HepG2 (cell line): Measurements from ENCODE around the gene ZFAND3. TPM values are rescaled to one million over a fixed set of nuclear protein-coding genes. Genes with fewer than 3 reads are reported as not detected.

Experiments
- CREB1 ChIP-seq, 2 experiments: fragments of 450-650 bp in 1 of 2; IDR thresholded peaks; 2 replicates each; pipeline ENCODE4 v1.6.1; 2016 to 2017; ENCODE audit warnings: control low read depth in 1 of 2, mild to moderate bottlenecking in 1 of 2, missing compliant biosample characterization in 1 of 2, missing genetic modification characterization in 1 of 2
- ELF3 ChIP-seq: IDR thresholded peaks from 2 replicates; pipeline ENCODE4 v1.6.1; 2016; ENCODE audit warnings: missing genetic modification reagents, missing compliant biosample characterization
- ETV5 ChIP-seq: IDR thresholded peaks from 2 replicates; pipeline ENCODE4 v1.6.1; 2018; ENCODE audit warnings: missing biosample characterization, missing genetic modification reagents, inconsistent platforms, borderline replicate concordance
- FOXC1 ChIP-seq: sonication (generic); formaldehyde crosslinking; IDR thresholded peaks from 2 replicates; pipeline ENCODE4 v1.8.0; 2022; ENCODE audit warnings: mild to moderate bottlenecking, missing genetic modification reagents, borderline replicate concordance
- FOXO1 ChIP-seq: sonication (generic); formaldehyde crosslinking; IDR thresholded peaks from 2 replicates; pipeline ENCODE4 v1.4.0; 2020; ENCODE audit warnings: missing genetic modification reagents
- FOXP1 ChIP-seq, 2 experiments: fragments of 450-650 bp in 1 of 2; IDR thresholded peaks; 2 replicates each; pipeline ENCODE4 v1.6.1; 2017 to 2018; ENCODE audit warnings: antibody characterized with exemption in 1 of 2
- HMGA1 ChIP-seq: sonication (generic); formaldehyde crosslinking; conservative IDR thresholded peaks from 2 replicates; pipeline ENCODE4 v1.4.0; 2020; ENCODE audit warnings: missing genetic modification reagents
- JUND ChIP-seq: sonication (generic); formaldehyde crosslinking; IDR thresholded peaks from 2 replicates; pipeline ENCODE4 v1.8.0; 2022; ENCODE audit warnings: mild to moderate bottlenecking, missing genetic modification reagents
- LCORL ChIP-seq, 2 experiments: fragments of 450-650 bp in 1 of 2; sonication (generic) in 1 of 2; formaldehyde crosslinking in 1 of 2; IDR thresholded peaks; 2 replicates each; pipeline versions ENCODE4 v1.5.0 to v1.6.1; 2017 to 2020; ENCODE audit warnings: antibody characterized with exemption in 1 of 2, missing genetic modification reagents in 1 of 2
- MBD4 ChIP-seq: IDR thresholded peaks from 2 replicates; pipeline ENCODE4 v1.6.1; 2012; ENCODE audit warnings: low read length, inconsistent platforms, borderline replicate concordance
- MIER3 ChIP-seq: IDR thresholded peaks from 2 replicates; pipeline ENCODE4 v1.6.1; 2016; ENCODE audit warnings: missing compliant biosample characterization, borderline replicate concordance
- NFIB ChIP-seq: sonication (generic); formaldehyde crosslinking; IDR thresholded peaks from 2 replicates; pipeline ENCODE4 v1.9.0; 2021; ENCODE audit warnings: missing genetic modification reagents, mild to moderate bottlenecking, borderline replicate concordance
- NONO ChIP-seq, 2 experiments: fragments of 450-650 bp in 1 of 2; sonication (generic) in 1 of 2; formaldehyde crosslinking in 1 of 2; IDR thresholded peaks in 1 of 2; conservative IDR thresholded peaks in 1 of 2; 2 replicates each; pipeline versions ENCODE4 v1.6.1 to v1.8.0; 2017 to 2022; ENCODE audit warnings: mild to moderate bottlenecking in 1 of 2, missing genetic modification reagents in 1 of 2, moderate library complexity in 1 of 2
- POLR2AphosphoS2 ChIP-seq: IDR thresholded peaks from 2 replicates; pipeline ENCODE4 v1.6.1; 2011; ENCODE audit warnings: low read depth, low read length, improper control_type of control experiment
- PPARG ChIP-seq: conservative IDR thresholded peaks from 2 replicates; pipeline ENCODE4 v1.6.1; 2016; ENCODE audit warnings: missing biosample characterization, missing genetic modification reagents
- RFX5 ChIP-seq: IDR thresholded peaks from 2 replicates; pipeline ENCODE4 v1.6.1; 2011; ENCODE audit warnings: low read depth, low read length, improper control_type of control experiment
- SIN3B ChIP-seq: fragments of 150-350 bp; IDR thresholded peaks from 2 replicates; pipeline ENCODE4 v1.6.1; 2014; ENCODE audit warnings: low read length
- SOX6 ChIP-seq, 2 experiments: fragments of 450-650 bp in 1 of 2; sonication (generic) in 1 of 2; formaldehyde crosslinking in 1 of 2; IDR thresholded peaks; 2 replicates each; pipeline versions ENCODE4 v1.4.0 to v1.6.1; 2017 to 2020; ENCODE audit warnings: antibody characterized with exemption in 1 of 2, mild to moderate bottlenecking in 1 of 2, missing genetic modification reagents in 1 of 2
- SRF ChIP-seq: IDR thresholded peaks from 2 replicates; pipeline ENCODE4 v1.6.1; 2011; ENCODE audit warnings: mild to moderate bottlenecking, low read depth, low read length, moderate library complexity
- YEATS4 ChIP-seq: sonication (generic); formaldehyde crosslinking; IDR thresholded peaks from 2 replicates; pipeline ENCODE4 v1.4.0; 2020; ENCODE audit warnings: missing genetic modification reagents, borderline replicate concordance
- ZBTB42 ChIP-seq: sonication (generic); formaldehyde crosslinking; IDR thresholded peaks from 2 replicates; pipeline ENCODE4 v1.5.0; 2020; ENCODE audit warnings: mild to moderate bottlenecking, missing genetic modification reagents
- ZIK1 ChIP-seq: sonication (generic); formaldehyde crosslinking; IDR thresholded peaks from 2 replicates; pipeline ENCODE4 v1.5.0; 2020; ENCODE audit warnings: mild to moderate bottlenecking, low read depth, missing genetic modification reagents, borderline replicate concordance
- ZNF136 ChIP-seq: sonication (generic); formaldehyde crosslinking; IDR thresholded peaks from 2 replicates; pipeline ENCODE4 v1.8.1; 2022; ENCODE audit warnings: low read depth, mild to moderate bottlenecking, moderate library complexity, missing genetic modification reagents
- ZNF335 ChIP-seq: sonication (generic); formaldehyde crosslinking; IDR thresholded peaks from 2 replicates; pipeline ENCODE4 v1.4.0; 2020; ENCODE audit warnings: missing genetic modification reagents
- ZNF33A ChIP-seq: sonication (generic); formaldehyde crosslinking; IDR thresholded peaks from 2 replicates; pipeline ENCODE4 v1.5.1; 2020; ENCODE audit warnings: missing genetic modification reagents, mild to moderate bottlenecking, moderate library complexity, borderline replicate concordance
- ZNF33B ChIP-seq: sonication (generic); formaldehyde crosslinking; IDR thresholded peaks from 2 replicates; pipeline ENCODE4 v1.5.1; 2020; ENCODE audit warnings: mild to moderate bottlenecking, missing genetic modification reagents
- ZNF34 ChIP-seq: sonication (generic); formaldehyde crosslinking; IDR thresholded peaks from 2 replicates; pipeline ENCODE4 v1.4.0; 2020; ENCODE audit warnings: mild to moderate bottlenecking, missing genetic modification reagents, borderline replicate concordance
- ZNF414 ChIP-seq: sonication (generic); formaldehyde crosslinking; IDR thresholded peaks from 2 replicates; pipeline ENCODE4 v1.5.0; 2020; ENCODE audit warnings: missing genetic modification reagents
- ZNF773 ChIP-seq: sonication (generic); formaldehyde crosslinking; IDR thresholded peaks from 2 replicates; pipeline ENCODE4 v1.4.0; 2020; ENCODE audit warnings: missing genetic modification reagents, borderline replicate concordance
- ZNF784 ChIP-seq: sonication (generic); formaldehyde crosslinking; IDR thresholded peaks from 2 replicates; pipeline ENCODE4 v1.5.1; 2020; ENCODE audit warnings: missing genetic modification reagents, mild to moderate bottlenecking, borderline replicate concordance
- ZNF83 ChIP-seq: sonication (generic); formaldehyde crosslinking; IDR thresholded peaks from 2 replicates; pipeline ENCODE4 v1.4.0; 2020; ENCODE audit warnings: missing genetic modification reagents, mild to moderate bottlenecking, borderline replicate concordance
- ZZZ3 ChIP-seq: sonication (generic); formaldehyde crosslinking; IDR thresholded peaks from 2 replicates; pipeline ENCODE4 v1.4.0; 2020; ENCODE audit warnings: missing genetic modification reagents, mild to moderate bottlenecking, borderline replicate concordance
- polyA plus RNA-seq, 8 experiments: library from polyadenylated mRNA; depleted of rRNA in 3 of 8; stranded (reverse) in 7 of 8; unstranded in 1 of 8; fragments of >200 nt; fragmentation: Illumina TruSeq in 4 of 8; extraction: Trizol in 4 of 8; gene quantifications; 2 replicates each; pipeline versions ENCODE4 v1.2.1 to v1.2.3, GENCODE V29; 2011 to 2016; ENCODE audit warnings: low read depth in 4 of 8, missing spikeins in 1 of 8, mixed read lengths in 1 of 8; ENCODE audit not compliant: insufficient read depth in 1 of 8
- total RNA-seq, 5 experiments: library from RNA; depleted of rRNA; stranded (reverse); fragments of >200 nt; fragmentation: Illumina TruSeq; extraction: Trizol; gene quantifications; 2 replicates each; pipeline ENCODE4 v1.2.3, GENCODE V29; 2016; ENCODE audit warnings: low read depth in 1 of 5

ZFAND3 gene
- total and polyA plus RNA-seq, 2 of the 13 experiments (the other 11 are each of a cell fraction or from before 2014, with no cell fraction given): 16.4 to 17.1 TPM

- TF ChIP-seq NFIB (CRISPR knock-in tag): no peak
- TF ChIP-seq ETV5: peak; percentile 85
- peak; percentile 52 for TF ChIP-seq CREB1 (IDR thresholded peaks at IDR 0.05)
- no peak for TF ChIP-seq CREB1 (CRISPR knock-in tag; IDR thresholded peaks at IDR 0.05)
- TF ChIP-seq ZNF136: no peak
- TF ChIP-seq ZNF33B: no peak
- no peak for TF ChIP-seq LCORL (IDR thresholded peaks at IDR 0.05)
- peak; percentile 53; the same call in 1 of the 2 replicates for TF ChIP-seq LCORL (CRISPR knock-in tag; IDR thresholded peaks at IDR 0.05)
- no peak for TF ChIP-seq ZNF34 (CRISPR knock-in tag)
- no peak for TF ChIP-seq ZNF83 (CRISPR knock-in tag)
- peak; percentile 71 for TF ChIP-seq PPARG (CRISPR knock-in tag)
- peak; percentile 63 for TF ChIP-seq ELF3 (CRISPR knock-in tag)
- no peak for TF ChIP-seq ZBTB42 (CRISPR knock-in tag)
- no peak for TF ChIP-seq SOX6 (IDR thresholded peaks at IDR 0.05)
- no peak for TF ChIP-seq SOX6 (CRISPR knock-in tag; IDR thresholded peaks at IDR 0.05)
- TF ChIP-seq FOXP1 (IDR thresholded peaks at IDR 0.05): peak; percentile 51; the same call in 1 of the 2 replicates
- TF ChIP-seq FOXP1 (CRISPR knock-in tag; IDR thresholded peaks at IDR 0.05): peak; percentile 80
- no peak for TF ChIP-seq ZNF33A (CRISPR knock-in tag)
- no peak; the same call in 1 of the 2 replicates for TF ChIP-seq POLR2AphosphoS2
- no peak for TF ChIP-seq NONO (IDR thresholded peaks at IDR 0.05)
- no peak for TF ChIP-seq NONO (CRISPR knock-in tag; conservative IDR thresholded peaks at IDR 0.05)
- TF ChIP-seq ZIK1 (CRISPR knock-in tag): 0 out of 2 replicates have a peak, but pooled peaks have one; percentile 31
- no peak for TF ChIP-seq ZNF773 (CRISPR knock-in tag)
- TF ChIP-seq HMGA1 (CRISPR knock-in tag): no peak
- no peak for TF ChIP-seq ZZZ3
- no peak for TF ChIP-seq JUND
- TF ChIP-seq ZNF784: no peak
- TF ChIP-seq FOXC1: no peak
- no peak for TF ChIP-seq ZNF414 (CRISPR knock-in tag)
- TF ChIP-seq YEATS4 (CRISPR knock-in tag): 0 out of 2 replicates have a peak, but pooled peaks have one; percentile 5
- TF ChIP-seq MIER3 (CRISPR knock-in tag): 0 out of 2 replicates have a peak, but pooled peaks have one; percentile 48
- no peak for TF ChIP-seq MBD4
- no peak for TF ChIP-seq SRF
- TF ChIP-seq RFX5: no peak
- TF ChIP-seq SIN3B: no peak
- peak; percentile 47; the same call in 1 of the 2 replicates for TF ChIP-seq FOXO1
- TF ChIP-seq ZNF335 (CRISPR knock-in tag): no peak
These were observed 335.6 kb downstream of the ZFAND3 start (continued) for GRCh38 chr6:38155144-38155543.
